ENCODE measurements around the gene SPATA1. TPM values are rescaled to one million over a fixed set of nuclear protein-coding genes. Genes with fewer than 3 reads are reported as not detected.

Gene SPATA1
- total RNA-seq, 2 donors from 2014 or later: 1.3 to 2.7 TPM

GRCh38 chr1:84489766-84490165 is 16.4 kb upstream of the SPATA1 start:
- Histone ChIP-seq H3K4me3 (no peak overlapping the region), H3K27me3 (no peaks in the 10 kb centered on the region), H3K4me1 (no peaks in the 10 kb centered on the region), H3K36me3 (no peaks in the 10 kb centered on the region), H3K9me3 (no peaks in the 10 kb centered on the region), H3K27ac (no peak overlapping the region), H3K9ac (ENCODE audit: low read depth in 2 of 2, low read length in 2 of 2) (no peak overlapping the region)
- no peak for DNase-seq
- intact Hi-C loops (cut with DNase I): no loop called here
- TF ChIP-seq CTCF (IDR thresholded peaks at IDR 0.05): no peak

GRCh38 chr1:84492726-84493125 is 13.5 kb upstream of the SPATA1 start:
- TF ChIP-seq CTCF (IDR thresholded peaks at IDR 0.05): no peak
- H3K36me3 ChIP-seq: peaks cover 1% of the 10 kb centered on the region
- no peak overlapping the region for H3K9ac ChIP-seq (ENCODE audit: low read depth in 2 of 2, low read length in 2 of 2)
- H3K27ac ChIP-seq: no peak overlapping the region
- no peaks in the 10 kb centered on the region for H3K27me3 ChIP-seq
- no peaks in the 10 kb centered on the region for H3K4me1 ChIP-seq
- no peak for DNase-seq
- intact Hi-C loops (cut with DNase I): no loop called here
- H3K9me3 ChIP-seq: no peaks in the 10 kb centered on the region
- H3K4me3 ChIP-seq: no peak overlapping the region

- intact Hi-C loops (cut with DNase I): no loop called here
- Histone ChIP-seq H3K36me3 (peaks cover 8% of the 10 kb centered on the region), H3K9ac (ENCODE audit: low read depth in 2 of 2, low read length in 2 of 2) (no peak overlapping the region), H3K27me3 (no peaks in the 10 kb centered on the region), H3K4me1 (no peaks in the 10 kb centered on the region), H3K27ac (no peak overlapping the region), H3K4me3 (no peak overlapping the region), H3K9me3 (no peaks in the 10 kb centered on the region)
- no peak for TF ChIP-seq CTCF (IDR thresholded peaks at IDR 0.05)
- DNase-seq: no peak
These were observed 12.4 kb upstream of the SPATA1 start for GRCh38 chr1:84493747-84494146.

GRCh38 chr1:84496498-84496897 is 9.7 kb upstream of the SPATA1 start:
- Histone ChIP-seq H3K9me3 (no peaks in the 10 kb centered on the region), H3K4me3 (no peak overlapping the region), H3K9ac (ENCODE audit: low read depth in 2 of 2, low read length in 2 of 2) (no peak overlapping the region), H3K4me1 (no peaks in the 10 kb centered on the region), H3K36me3 (peaks cover 8% of the 10 kb centered on the region), H3K27ac (no peak overlapping the region), H3K27me3 (no peaks in the 10 kb centered on the region)
- no peak for TF ChIP-seq CTCF (IDR thresholded peaks at IDR 0.05)
- intact Hi-C loops (cut with DNase I): no loop called here
- no peak for DNase-seq

- no peaks in the 10 kb centered on the region for H3K4me1 ChIP-seq
- no peak overlapping the region for H3K27ac ChIP-seq
- no peaks in the 10 kb centered on the region for H3K9me3 ChIP-seq
- TF ChIP-seq CTCF (IDR thresholded peaks at IDR 0.05): no peak
- no peak overlapping the region for H3K9ac ChIP-seq (ENCODE audit: low read depth in 2 of 2, low read length in 2 of 2)
- H3K36me3 ChIP-seq: peaks cover 8% of the 10 kb centered on the region
- intact Hi-C loops (cut with DNase I): no loop called here
- H3K4me3 ChIP-seq: no peak overlapping the region
- DNase-seq: no peak
- H3K27me3 ChIP-seq: no peaks in the 10 kb centered on the region
These were observed 8.4 kb upstream of the SPATA1 start for GRCh38 chr1:84497631-84498275.
